ENCODE data around the gene SELPLG. TPM values are rescaled to one million over a fixed set of nuclear protein-coding genes. Genes with fewer than 3 reads are reported as not detected.
A peak's percentile ranks its signal among the peaks of the same experiment; 100 is the strongest.

Gene SELPLG
- total and polyA plus RNA-seq, 2 of the 4 experiments (the other 2 are of a cell fraction) = 3.2 to 10.8 TPM

GRCh38 chr12:108582978-108583770 is 50.5 kb downstream of the SELPLG start:
- Histone ChIP-seq H3K27me3 (ENCODE audit: control insufficient read depth, insufficient read depth, low read length) (peaks cover 2% of the 10 kb centered on the region), H2AFZ (replicated peaks; ENCODE audit: low read length, poor library complexity) (no peak overlapping the region), H3K79me1 (ENCODE audit: low read depth in 1 of 2, low read length in 2 of 2) (no peaks in the 10 kb centered on the region), H4K5ac (ENCODE audit: low read depth, low read length) (no peak overlapping the region), H2BK15ac (ENCODE audit: low read depth, low read length) (no peak overlapping the region), H3K23ac (ENCODE audit: low read depth, low read length) (no peak overlapping the region), H3K14ac (replicated peaks; ENCODE audit: low read depth, low read length) (no peak overlapping the region), H2BK120ac (ENCODE audit: low read depth, low read length) (no peak overlapping the region), H3K9me1 (ENCODE audit: insufficient read depth, low read length) (no peaks in the 10 kb centered on the region; the same call in none of the 2 replicates), H3K9me3 (ENCODE audit: control insufficient read depth, insufficient read depth, low read length) (no peaks in the 10 kb centered on the region), H4K20me1 (ENCODE audit: insufficient read depth, low read length) (no peaks in the 10 kb centered on the region), H3K56ac (ENCODE audit: extremely low read depth, insufficient read depth, low read length) (no peak overlapping the region), H2AK5ac (ENCODE audit: low read depth, low read length) (no peak overlapping the region), H2BK5ac (ENCODE audit: low read depth, low read length, poor library complexity, severe bottlenecking) (no peak overlapping the region), H3K9ac (ENCODE audit: low read depth, low read length) (no peak overlapping the region), H3K4ac (ENCODE audit: low read depth, low read length) (no peak overlapping the region), H4K8ac (ENCODE audit: low read depth in 2 of 2, low read length in 2 of 2) (no peak overlapping the region), H3K4me2 (ENCODE audit: low read depth, low read length) (no peak overlapping the region), H3K4me1 (ENCODE audit: control insufficient read depth, insufficient read depth, low read length) (peaks cover 3% of the 10 kb centered on the region; the same call in 1 of the 2 replicates), H3K4me3 (ENCODE audit: insufficient read depth, low read depth, low read length) (no peak overlapping the region), H3K18ac (ENCODE audit: low read depth, low read length) (no peak overlapping the region), H2AK9ac (replicated peaks; ENCODE audit: low read depth, low read length, poor library complexity) (no peak overlapping the region), H2BK20ac (ENCODE audit: low read depth, low read length) (no peak overlapping the region), H3K36me3 (ENCODE audit: control insufficient read depth, insufficient read depth, low read length) (no peaks in the 10 kb centered on the region), H3K27ac (ENCODE audit: insufficient read depth, low read length) (no peak overlapping the region), H4K91ac (ENCODE audit: insufficient read depth, low read depth, low read length) (no peak overlapping the region)
- intact Hi-C loops (cut with micrococcal nuclease) = no loop called here
- no peak for DNase-seq
- peak; percentile 47; the same call in 1 of the 2 replicates for ATAC-seq (ENCODE audit: low read depth)
- ChIA-PET POLR2A (ENCODE audit: unreplicated experiment) (no interaction called here), CTCF (no interaction called here)
- in situ Hi-C loops (cut with MboI; ENCODE audit: low sequenced_read_pairs) = no loop called here
- TF ChIP-seq FOS (IDR thresholded peaks at IDR 0.05; ENCODE audit: low read depth, low read length) (no peak), CHD1 (IDR thresholded peaks at IDR 0.05; ENCODE audit: low read depth, low read length) (no peak), CEBPB (IDR thresholded peaks at IDR 0.05; ENCODE audit: low read depth, low read length) (no peak), ELK1 (IDR thresholded peaks at IDR 0.05; ENCODE audit: borderline replicate concordance, low read depth, low read length) (no peak), RFX5 (IDR thresholded peaks at IDR 0.05; ENCODE audit: low read depth, low read length) (no peak), BHLHE40 (IDR thresholded peaks at IDR 0.05; ENCODE audit: low read depth, low read length) (no peak), POLR2A (IDR thresholded peaks at IDR 0.05; ENCODE audit: low read depth, low read length) (no peak), MAZ (IDR thresholded peaks at IDR 0.05; ENCODE audit: borderline replicate concordance, low read depth, low read length) (no peak)
- WGBS, 2 experiments (ENCODE audit: extremely low coverage in 2 of 2, insufficient read length in 1 of 2) = 83% methylated on average over 1 of the region's 10 CpGs; no CpG with 5 or more reads in 1 of the 2 experiments
- dilution Hi-C loops (cut with HindIII; ENCODE audit: low sequenced_read_pairs, unreplicated experiment) = no loop called here
- no TSS peak for BruUV-seq (replicated peaks)

Measured in IMR-90 (cell line).